ENCODE results near the gene FES.

The FES gene

DNA sequence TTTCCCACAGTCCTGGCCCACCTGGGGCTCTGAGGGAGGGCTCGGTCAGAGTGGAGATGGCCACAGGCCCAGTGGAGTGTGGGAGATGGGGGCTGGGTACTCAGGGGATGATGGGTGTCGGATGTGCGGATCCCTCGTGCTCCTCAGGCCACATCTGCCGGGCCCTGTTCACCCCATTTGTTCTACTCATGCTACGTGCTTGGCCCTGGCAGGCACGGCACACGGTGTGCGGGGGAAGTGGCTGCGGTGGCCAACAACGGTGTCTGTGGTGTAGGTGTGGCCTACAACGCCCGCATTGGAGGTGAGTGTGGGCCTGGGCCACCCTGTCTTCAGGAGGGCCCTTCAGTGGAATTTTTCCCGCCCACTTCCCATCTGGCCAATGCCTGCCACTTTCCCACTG lies 7.0 kb upstream of the FES start:
- DNase-seq, result no peak

DNA sequence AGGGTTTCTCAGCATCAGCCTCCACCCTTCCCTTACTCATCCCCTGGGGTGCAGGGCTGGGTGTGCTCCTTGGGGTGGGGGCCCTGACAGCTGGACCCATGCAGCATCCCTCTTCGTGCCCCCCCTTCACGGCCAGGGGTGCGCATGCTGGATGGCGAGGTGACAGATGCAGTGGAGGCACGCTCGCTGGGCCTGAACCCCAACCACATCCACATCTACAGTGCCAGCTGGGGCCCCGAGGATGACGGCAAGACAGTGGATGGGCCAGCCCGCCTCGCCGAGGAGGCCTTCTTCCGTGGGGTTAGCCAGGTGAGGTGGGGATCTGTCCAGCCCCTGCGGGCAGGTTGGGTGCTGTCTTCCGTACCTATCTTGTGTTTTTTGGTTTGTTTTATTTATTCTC lies 6.3 kb upstream of the FES start:
- DNase-seq, result no peak

DNA sequence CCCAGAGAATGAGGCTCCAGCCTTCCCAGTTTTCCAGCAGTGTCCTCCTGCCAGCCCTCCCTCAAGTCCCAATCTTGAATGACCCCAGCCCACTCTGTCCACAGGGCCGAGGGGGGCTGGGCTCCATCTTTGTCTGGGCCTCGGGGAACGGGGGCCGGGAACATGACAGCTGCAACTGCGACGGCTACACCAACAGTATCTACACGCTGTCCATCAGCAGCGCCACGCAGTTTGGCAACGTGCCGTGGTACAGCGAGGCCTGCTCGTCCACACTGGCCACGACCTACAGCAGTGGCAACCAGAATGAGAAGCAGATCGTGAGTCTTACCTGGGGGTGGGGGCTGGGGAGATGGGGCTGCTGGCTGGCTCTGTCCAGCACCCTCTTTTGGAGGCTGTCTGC lies 5.6 kb upstream of the FES start:
- no peak for DNase-seq

DNA sequence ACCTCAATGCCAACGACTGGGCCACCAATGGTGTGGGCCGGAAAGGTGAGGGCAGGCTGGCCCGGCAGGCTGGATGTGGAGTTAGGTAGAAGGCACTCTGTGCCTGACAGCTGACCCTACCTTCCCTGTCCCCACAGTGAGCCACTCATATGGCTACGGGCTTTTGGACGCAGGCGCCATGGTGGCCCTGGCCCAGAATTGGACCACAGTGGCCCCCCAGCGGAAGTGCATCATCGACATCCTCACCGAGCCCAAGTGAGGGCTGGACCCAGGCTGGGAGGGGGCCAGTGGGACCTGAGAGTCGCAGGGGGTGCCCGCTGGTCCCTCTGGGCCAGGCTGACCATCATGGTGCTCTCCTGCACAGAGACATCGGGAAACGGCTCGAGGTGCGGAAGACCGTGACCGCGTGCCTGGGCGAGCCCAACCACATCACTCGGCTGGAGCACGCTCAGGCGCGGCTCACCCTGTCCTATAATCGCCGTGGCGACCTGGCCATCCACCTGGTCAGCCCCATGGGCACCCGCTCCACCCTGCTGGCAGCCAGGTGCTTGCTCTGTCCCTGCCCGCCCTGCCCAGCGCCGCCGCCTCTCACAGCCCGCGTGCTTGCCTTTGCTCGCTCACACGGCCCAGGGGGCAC lies 4.5 kb upstream of the FES start:
- DNase-seq, result no peak

DNA sequence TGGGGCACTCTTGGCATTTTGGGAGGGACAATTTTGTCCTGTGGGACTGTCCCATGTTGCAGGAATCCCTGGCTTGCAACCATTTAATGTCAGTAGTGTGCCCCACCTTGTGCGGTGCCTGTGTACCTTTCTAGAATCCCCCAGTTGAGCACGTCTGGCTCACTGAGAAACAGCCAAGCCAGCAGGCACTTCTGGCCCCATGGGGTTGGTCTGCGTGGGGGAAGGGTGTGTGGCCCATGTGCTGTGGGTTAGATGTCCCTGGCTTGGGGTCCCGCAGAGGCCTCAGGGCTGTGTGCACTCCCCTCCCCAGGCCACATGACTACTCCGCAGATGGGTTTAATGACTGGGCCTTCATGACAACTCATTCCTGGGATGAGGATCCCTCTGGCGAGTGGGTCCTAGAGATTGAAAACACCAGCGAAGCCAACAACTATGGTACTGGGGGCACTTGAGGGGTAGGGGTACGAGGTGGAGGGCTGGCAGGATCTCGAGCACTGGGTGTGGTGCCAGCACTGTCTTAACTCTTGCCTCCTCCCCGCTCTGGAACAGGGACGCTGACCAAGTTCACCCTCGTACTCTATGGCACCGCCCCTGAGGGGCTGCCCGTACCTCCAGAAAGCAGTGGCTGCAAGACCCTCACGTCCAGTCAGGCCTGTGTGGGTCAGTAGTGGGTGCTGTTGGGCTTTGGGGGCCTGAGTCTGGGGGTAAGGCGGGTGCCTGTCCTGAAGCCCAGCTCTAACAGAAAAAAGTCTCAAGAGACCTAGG lies 3.7 kb upstream of the FES start:
- no peak for DNase-seq

DNA sequence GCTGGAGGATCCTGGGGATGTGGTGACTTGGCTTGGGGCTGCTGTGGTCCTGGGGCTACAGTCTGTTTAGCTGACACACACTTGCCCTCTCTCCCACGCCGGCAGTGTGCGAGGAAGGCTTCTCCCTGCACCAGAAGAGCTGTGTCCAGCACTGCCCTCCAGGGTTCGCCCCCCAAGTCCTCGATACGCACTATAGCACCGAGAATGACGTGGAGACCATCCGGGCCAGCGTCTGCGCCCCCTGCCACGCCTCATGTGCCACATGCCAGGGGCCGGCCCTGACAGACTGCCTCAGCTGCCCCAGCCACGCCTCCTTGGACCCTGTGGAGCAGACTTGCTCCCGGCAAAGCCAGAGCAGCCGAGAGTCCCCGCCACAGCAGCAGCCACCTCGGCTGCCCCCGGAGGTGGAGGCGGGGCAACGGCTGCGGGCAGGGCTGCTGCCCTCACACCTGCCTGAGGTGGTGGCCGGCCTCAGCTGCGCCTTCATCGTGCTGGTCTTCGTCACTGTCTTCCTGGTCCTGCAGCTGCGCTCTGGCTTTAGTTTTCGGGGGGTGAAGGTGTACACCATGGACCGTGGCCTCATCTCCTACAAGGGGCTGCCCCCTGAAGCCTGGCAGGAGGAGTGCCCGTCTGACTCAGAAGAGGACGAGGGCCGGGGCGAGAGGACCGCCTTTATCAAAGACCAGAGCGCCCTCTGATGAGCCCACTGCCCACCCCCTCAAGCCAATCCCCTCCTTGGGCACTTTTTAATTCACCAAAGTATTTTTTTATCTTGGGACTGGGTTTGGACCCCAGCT lies 2.9 kb upstream of the FES start:
- peak; percentile 17 for DNase-seq

DNA sequence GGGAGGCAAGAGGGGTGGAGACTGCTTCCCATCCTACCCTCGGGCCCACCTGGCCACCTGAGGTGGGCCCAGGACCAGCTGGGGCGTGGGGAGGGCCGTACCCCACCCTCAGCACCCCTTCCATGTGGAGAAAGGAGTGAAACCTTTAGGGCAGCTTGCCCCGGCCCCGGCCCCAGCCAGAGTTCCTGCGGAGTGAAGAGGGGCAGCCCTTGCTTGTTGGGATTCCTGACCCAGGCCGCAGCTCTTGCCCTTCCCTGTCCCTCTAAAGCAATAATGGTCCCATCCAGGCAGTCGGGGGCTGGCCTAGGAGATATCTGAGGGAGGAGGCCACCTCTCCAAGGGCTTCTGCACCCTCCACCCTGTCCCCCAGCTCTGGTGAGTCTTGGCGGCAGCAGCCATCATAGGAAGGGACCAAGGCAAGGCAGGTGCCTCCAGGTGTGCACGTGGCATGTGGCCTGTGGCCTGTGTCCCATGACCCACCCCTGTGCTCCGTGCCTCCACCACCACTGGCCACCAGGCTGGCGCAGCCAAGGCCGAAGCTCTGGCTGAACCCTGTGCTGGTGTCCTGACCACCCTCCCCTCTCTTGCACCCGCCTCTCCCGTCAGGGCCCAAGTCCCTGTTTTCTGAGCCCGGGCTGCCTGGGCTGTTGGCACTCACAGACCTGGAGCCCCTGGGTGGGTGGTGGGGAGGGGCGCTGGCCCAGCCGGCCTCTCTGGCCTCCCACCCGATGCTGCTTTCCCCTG lies 2.2 kb upstream of the FES start:
- no peak for DNase-seq

DNA sequence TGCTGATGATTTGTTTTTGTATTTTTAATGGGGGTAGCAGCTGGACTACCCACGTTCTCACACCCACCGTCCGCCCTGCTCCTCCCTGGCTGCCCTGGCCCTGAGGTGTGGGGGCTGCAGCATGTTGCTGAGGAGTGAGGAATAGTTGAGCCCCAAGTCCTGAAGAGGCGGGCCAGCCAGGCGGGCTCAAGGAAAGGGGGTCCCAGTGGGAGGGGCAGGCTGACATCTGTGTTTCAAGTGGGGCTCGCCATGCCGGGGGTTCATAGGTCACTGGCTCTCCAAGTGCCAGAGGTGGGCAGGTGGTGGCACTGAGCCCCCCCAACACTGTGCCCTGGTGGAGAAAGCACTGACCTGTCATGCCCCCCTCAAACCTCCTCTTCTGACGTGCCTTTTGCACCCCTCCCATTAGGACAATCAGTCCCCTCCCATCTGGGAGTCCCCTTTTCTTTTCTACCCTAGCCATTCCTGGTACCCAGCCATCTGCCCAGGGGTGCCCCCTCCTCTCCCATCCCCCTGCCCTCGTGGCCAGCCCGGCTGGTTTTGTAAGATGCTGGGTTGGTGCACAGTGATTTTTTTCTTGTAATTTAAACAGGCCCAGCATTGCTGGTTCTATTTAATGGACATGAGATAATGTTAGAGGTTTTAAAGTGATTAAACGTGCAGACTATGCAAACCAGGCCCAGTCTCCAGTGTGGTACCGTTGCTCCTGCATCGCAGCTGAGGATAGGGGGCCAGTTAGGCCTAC lies 1.4 kb upstream of the FES start:
- DNase-seq, result peak; percentile 65

DNA sequence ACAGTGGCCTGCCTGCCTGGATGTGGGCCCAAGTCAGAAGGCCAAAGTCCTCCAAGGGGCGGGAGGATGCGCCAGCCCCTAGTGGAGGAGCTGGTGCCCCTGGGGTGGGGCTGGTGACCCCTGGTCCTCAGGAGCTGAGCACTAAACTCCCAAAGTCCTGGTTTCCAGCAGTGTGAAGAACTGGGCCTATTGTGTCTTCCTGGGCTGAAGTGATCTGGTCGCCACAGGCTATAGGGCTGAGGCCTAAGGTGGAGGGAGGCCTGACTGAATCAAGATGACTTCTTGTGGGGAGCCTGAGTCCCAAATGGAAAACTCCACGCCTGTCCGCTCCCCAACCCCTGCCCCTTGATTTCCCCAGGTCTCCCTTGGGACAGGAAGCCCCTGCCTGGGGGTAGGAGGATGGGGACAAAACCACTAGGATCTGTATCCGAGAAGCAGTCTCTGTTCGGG lies 753 bp upstream of the FES start:
- DNase-seq, result no peak

DNA sequence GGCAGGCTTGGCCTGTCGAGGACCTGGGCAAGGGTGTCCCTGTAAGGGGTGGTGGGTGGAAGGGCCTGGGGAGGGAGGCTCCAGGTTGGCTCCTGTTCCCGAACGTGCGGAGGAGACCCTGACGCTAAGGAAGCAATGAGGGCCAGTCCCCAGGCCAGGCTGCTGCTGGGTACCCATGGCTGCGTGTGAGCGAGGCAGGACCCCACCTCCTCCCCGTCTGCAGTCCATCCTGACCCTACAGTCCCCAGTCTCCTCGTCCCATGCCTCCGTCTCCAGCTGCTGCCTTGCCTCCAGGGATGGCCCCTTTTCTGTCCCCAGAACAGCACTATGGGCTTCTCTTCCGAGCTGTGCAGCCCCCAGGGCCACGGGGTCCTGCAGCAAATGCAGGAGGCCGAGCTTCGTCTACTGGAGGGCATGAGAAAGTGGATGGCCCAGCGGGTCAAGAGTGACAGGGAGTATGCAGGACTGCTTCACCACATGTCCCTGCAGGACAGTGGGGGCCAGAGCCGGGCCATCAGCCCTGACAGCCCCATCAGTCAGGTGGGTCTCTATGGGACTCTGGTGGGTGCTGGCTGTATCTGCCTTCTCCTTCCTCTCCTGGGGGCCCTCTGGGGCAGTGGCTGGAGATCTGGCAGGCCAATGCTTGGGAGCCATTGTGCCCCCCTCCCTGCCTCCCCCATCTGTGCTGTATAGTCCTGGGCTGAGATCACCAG lies 571 bp downstream of the FES start:
- DNase-seq, result no peak

DNA sequence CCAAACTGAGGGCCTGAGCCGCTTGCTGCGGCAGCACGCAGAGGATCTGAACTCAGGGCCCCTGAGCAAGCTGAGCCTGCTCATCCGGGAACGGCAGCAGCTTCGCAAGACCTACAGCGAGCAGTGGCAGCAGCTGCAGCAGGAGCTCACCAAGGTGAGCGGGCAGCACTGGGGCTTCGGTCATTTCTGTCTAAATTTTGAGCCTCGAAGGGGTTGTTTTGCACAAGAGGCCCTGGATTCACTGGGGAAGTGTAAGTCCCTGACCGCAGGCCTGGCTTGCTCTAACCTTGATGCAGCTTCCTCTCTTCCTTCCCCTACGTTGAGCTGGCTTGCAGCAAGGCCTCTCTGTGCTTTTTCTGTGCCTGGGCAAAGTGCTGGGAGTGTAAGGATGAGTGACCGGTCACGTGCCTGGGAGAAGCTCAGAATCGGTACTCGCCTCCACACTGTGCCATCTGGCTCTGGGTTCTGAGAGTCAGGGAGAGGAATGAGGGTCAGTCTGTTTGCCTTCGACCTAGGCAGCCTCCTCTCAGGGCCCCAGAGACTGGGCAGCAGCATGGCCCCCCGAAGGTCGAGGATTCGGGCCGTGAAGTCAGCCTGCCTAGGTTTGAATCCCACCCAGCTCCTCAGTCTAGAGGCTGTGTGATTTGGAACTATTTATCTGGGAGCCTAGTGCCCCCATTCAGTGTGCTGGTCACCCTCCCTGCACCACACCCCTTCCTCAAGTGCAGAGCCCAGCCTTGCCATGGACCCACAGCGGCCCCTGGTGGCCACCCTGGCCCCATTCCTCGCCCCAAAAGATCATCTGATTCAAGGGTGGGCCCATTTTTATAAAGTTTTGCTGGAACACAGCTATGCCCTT lies 1.4 kb downstream of the FES start:
- peak; percentile 48 for DNase-seq

DNA sequence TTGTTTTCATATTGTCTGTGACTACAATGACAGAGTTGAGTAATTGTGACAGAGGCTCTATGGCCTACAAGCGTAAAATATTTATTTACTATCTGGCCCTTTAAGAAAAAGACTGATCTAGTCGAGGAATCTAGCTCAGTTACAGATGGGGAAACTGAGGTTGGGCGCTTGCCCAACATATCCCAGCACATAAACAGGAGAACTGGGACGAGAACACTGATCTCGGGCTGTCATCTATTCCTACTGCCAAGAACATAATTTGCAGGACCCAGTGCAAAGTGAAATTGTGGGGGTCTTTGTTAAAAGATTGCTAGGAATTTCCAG lies 1.9 kb downstream of the FES start:
- no peak for DNase-seq

DNA sequence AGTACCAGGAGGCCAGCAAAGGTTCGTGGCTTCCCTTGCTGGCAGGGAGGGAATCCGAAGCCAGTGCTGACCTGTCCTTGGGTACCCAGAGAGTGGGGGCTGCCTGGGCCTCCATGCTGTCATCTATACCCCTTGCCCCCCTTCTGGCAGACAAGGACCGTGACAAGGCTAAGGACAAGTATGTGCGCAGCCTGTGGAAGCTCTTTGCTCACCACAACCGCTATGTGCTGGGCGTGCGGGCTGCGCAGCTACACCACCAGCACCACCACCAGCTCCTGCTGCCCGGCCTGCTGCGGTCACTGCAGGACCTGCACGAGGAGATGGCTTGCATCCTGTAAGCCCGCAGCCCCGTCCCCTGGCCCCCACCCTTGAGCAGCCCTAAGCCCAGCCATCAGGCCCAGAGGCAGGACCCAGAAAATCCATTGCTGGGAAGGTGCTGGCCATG lies 2.8 kb downstream of the FES start:
- DNase-seq, result no peak

DNA sequence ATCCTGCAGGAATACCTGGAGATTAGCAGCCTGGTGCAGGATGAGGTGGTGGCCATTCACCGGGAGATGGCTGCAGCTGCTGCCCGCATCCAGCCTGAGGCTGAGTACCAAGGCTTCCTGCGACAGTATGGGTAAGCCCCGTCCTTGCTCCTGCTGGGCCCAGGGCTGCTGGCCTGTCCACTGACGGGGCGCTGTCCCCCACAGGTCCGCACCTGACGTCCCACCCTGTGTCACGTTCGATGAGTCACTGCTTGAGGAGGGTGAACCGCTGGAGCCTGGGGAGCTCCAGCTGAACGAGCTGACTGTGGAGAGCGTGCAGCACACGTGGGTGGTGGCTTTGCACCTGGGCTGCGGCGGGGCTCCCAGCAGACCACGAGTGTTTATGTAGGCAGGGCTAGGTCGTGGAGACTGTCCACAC lies 5.0 kb downstream of the FES start:
- no peak for DNase-seq

DNA sequence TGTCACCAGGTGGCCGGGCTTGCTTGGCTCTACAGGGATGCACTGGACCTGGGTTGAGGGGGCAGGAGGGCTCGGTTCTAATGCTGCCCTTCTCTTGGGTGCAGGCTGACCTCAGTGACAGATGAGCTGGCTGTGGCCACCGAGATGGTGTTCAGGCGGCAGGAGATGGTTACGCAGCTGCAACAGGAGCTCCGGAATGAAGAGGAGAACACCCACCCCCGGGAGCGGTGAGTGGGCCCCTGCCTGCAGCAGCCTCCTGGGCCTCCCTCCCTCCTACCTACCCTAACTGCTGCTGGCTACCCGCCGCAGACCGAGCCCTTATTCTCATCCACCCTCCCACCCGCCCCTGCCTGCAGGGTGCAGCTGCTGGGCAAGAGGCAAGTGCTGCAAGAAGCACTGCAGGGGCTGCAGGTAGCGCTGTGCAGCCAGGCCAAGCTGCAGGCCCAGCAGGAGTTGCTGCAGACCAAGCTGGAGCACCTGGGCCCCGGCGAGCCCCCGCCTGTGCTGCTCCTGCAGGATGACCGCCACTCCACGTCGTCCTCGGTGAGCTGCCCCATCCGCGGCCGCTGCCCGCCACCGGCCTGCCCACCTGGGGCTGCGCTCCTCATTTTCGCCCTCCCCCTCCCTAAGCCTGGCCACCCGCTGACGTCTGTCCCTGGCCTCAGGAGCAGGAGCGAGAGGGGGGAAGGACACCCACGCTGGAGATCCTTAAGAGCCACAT lies 5.6 kb downstream of the FES start:
- DNase-seq, result no peak

DNA sequence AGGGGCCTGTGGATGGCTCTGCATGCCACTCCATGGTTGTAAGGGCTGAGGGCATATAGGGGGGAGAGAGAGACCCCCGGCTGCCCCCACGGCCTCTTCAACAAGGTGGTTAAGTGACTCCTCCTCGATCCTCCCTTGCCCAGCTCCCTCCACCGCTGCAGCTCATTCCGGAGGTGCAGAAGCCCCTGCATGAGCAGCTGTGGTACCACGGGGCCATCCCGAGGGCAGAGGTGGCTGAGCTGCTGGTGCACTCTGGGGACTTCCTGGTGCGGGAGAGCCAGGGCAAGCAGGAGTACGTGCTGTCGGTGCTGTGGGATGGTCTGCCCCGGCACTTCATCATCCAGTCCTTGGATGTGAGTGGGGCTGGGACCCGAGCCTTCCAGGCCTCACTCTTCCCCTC lies 6.5 kb downstream of the FES start:
- no peak for DNase-seq

DNA sequence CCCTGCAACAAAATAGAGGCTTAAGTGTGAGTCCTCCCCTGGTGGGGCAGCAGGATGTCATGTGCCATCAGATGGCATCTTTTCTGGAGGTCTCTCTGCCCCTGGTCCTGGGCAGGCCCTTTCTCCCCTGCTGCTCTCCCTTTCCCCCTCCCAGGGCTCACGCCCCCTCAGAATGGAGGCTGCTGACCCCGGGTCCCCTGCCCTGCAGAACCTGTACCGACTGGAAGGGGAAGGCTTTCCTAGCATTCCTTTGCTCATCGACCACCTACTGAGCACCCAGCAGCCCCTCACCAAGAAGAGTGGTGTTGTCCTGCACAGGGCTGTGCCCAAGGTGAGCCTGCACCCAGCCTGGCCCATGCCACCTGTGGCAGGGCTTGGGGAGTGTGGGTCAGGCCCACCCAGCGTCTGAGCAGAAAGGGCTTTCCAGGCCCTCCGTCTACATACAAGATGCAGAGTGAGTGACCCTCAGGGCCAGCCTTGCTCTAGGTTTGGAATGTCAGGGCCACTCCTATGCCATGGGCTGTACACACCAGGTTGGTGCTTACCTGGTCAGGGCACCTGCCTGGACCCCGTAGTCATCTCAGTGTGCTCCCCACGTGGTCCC lies 7.1 kb downstream of the FES start:
- DNase-seq, result no peak

DNA sequence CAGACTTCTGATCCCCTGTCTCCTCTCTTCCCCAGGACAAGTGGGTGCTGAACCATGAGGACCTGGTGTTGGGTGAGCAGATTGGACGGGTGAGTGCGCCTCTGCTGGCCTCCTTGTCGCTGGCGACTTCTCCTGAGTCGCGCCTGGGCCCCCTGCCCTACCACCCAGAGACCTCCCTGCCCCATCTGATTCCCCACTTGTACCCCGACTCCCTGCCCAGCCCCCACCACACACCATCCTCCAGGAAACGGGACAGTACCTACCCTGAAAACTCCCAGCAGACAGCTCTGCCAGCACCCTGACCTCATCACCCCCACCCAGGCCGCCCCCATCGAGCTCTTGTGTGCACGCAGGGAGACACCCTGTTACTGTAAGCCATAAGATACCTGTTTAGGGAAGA lies 7.7 kb downstream of the FES start:
- DNase-seq, result no peak

DNA sequence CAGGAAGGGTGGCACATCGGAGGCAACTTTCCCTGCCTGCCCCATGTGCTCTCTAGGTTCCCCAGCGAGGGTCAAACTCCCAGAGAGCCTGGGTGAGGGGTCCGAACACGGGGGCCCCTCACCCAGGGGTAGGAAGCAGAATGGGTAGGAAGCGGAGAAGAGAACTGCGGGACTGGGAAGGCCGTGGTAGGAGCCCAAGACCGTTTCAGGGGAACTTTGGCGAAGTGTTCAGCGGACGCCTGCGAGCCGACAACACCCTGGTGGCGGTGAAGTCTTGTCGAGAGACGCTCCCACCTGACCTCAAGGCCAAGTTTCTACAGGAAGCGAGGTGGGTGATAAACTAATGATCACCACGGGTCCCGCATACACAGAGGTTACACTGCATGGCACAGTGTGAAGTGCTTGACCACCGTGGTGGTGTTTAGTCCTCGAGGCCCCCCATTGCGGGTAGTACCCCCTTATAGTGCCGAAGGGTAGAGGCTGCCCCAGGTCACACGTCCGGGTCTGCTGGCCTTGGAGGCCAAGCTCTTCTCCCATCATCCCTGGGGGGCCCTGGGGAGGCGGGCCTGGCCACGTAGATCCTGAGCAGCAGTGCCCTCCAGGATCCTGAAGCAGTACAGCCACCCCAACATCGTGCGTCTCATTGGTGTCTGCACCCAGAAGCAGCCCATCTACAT lies 8.3 kb downstream of the FES start:
- DNase-seq, result no peak

Data from NCI-H526 treated with DMSO at 0.1 percent for 48 hours (cell line).